Sigmoid colon (tissue), 4 donors: ENCODE data around the gene TNNT1.

Source experiments
- EP300 ChIP-seq, 4 donors: sonication (generic); formaldehyde crosslinking; IDR thresholded peaks; one replicate each; pipeline ENCODE4 v1.6.1; 2017; ENCODE audit warnings: antibody characterized with exemption in 4 of 4
- POLR2A ChIP-seq, 2 donors: fragments of 450-650 bp; IDR thresholded peaks; one replicate each; pipeline ENCODE4 v1.6.1; 2016; ENCODE audit warnings: antibody characterized with exemption in 2 of 2, mild to moderate bottlenecking in 2 of 2, moderate library complexity in 2 of 2
- TF ChIP-seq, protein P1 (sequence below), 4 experiments: fragments of 450-650 bp in 3 of 4; fragments of 200-600 bp in 1 of 4; IDR thresholded peaks; one replicate each; pipeline ENCODE4 v1.5.1; 2016 to 2019; ENCODE audit warnings: antibody characterized with exemption in 4 of 4, mild to moderate bottlenecking in 3 of 4, moderate library complexity in 2 of 4

DNA sequence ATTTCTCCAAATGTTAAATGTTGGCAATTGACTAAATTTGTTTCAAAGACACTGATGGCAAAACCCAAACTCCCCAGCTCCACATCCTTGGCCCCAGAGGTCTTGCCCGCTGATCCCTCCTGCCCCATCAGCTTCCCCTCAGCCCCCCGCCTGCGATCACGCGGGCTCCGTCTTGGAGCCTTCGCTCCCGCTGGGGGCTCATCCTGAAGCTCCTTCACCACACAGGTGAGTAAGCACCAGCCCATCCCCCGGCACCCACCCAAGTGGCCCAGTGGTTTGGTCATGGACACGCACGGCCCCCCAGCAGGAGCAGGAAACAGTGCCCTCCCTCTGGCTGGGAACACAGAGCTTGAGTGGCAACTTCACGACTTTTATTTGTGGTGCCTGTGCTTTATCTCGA lies 58.4 kb downstream of the TNNT1 start:
- TF ChIP-seq, protein P1, sequence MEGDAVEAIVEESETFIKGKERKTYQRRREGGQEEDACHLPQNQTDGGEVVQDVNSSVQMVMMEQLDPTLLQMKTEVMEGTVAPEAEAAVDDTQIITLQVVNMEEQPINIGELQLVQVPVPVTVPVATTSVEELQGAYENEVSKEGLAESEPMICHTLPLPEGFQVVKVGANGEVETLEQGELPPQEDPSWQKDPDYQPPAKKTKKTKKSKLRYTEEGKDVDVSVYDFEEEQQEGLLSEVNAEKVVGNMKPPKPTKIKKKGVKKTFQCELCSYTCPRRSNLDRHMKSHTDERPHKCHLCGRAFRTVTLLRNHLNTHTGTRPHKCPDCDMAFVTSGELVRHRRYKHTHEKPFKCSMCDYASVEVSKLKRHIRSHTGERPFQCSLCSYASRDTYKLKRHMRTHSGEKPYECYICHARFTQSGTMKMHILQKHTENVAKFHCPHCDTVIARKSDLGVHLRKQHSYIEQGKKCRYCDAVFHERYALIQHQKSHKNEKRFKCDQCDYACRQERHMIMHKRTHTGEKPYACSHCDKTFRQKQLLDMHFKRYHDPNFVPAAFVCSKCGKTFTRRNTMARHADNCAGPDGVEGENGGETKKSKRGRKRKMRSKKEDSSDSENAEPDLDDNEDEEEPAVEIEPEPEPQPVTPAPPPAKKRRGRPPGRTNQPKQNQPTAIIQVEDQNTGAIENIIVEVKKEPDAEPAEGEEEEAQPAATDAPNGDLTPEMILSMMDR (IDR thresholded peaks at IDR 0.05), result no peak
- TF ChIP-seq POLR2A (IDR thresholded peaks at IDR 0.05) (no peak), EP300 (IDR thresholded peaks at IDR 0.05) (no peak)
